ENCODE measurements around the gene AFF1. TPM values are rescaled to one million over a fixed set of nuclear protein-coding genes. Genes with fewer than 3 reads are reported as not detected.

Gene AFF1
- total and polyA plus RNA-seq, 4 experiments from 2014 or later, result 13.6 to 108 (median 66.4) TPM

DNA sequence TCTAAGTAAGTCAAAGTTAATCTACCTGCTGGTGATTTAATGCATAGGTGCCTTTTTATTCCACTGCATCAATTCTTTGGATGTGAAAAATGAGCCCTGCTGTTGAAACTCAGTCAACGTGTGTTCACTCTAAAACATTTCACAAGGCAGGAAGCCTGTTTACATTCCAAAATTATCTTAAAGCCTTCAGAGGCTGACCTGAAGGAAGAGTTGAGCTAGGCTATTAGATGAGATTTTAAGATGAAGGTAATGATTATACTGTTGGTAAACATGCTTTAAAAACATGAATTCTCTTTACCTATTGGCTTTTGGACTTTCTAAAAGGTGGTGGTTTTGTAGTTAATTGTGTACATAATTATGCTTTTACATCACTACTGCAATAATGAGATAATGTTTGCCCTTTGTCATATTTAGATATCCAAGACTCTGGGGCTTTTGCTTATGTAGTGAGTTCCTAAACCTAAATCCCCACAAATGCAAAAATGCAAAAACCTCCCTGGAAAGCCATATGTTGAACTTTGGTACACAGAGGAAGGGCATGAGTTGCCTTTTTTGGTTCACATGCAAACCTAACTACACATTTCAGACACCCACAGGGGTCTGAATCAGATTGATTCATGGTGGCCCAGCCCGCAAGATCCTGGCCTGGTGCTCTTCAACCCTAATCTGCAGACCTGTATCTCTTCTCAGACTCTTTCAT, 193.3 kb downstream of the AFF1 start:
- Histone ChIP-seq H3K9me3 (ENCODE audit: control insufficient read depth in 1 of 2, low read length in 2 of 2) (no peaks in the 10 kb centered on the region), H3K27ac (ENCODE audit: low read depth, low read length) (no peak overlapping the region), H3K27me3 (ENCODE audit: insufficient read depth, low read length) (no peaks in the 10 kb centered on the region), H3K36me3 (ENCODE audit: insufficient read depth, low read length) (peaks cover 67% of the 10 kb centered on the region), H3K4me1 (ENCODE audit: insufficient read depth, low read length) (no peaks in the 10 kb centered on the region), H3K4me3 (ENCODE audit: low read length in 2 of 2) (no peak overlapping the region)
- no peak for DNase-seq
- CTCF ChIA-PET (ENCODE audit: partially characterized antibody), result interaction anchor here (0.8 kb wide), 1 partner anchor 206 kb away, joined by 3 read pairs; no protein-coding TSS in a partner anchor
- H3K9me3 Mint-ChIP-seq, result peaks cover 0 to 2% (median 0%) of the 10 kb centered on the region in 8 donors
- H3K4me1 Mint-ChIP-seq, result peaks cover 0 to 4% (median 0%) of the 10 kb centered on the region in 4 donors
- no peak overlapping the region for H3K4me3 Mint-ChIP-seq
- intact Hi-C loops (cut with micrococcal nuclease), result no loop called here
- POLR2A ChIA-PET (ENCODE audit: partially characterized antibody), result no interaction called here
- no peak overlapping the region for H3K27ac Mint-ChIP-seq
- H3K27me3 Mint-ChIP-seq, result no peaks in the 10 kb centered on the region
- H3K36me3 Mint-ChIP-seq, result peaks cover 65 to 79% of the 10 kb centered on the region in 2 donors

DNA sequence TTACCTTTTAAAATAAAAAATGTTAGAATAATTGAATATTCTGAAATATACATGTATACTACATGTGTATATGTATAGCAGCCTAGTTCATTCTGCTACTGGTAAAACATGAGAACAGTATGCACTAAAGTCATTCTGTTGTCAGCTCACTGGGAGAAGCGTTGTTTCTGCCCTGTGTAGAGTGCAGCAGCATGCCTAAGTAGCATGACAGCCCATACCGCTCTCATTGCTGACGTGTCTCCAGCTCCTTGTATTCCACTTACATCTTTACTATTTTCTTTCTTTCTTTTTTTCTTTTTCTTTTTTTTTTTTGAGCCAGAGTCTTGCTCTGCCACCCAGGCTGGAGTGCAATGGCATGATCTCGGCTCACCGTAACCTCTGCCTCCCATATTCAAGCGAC, 194.9 kb downstream of the AFF1 start:
- Mint-ChIP-seq H3K4me1 (no peaks in the 10 kb centered on the region), H3K4me3 (no peak overlapping the region), H3K27ac (no peak overlapping the region), H3K36me3 (peaks cover 78 to 90% of the 10 kb centered on the region in 2 donors), H3K9me3 (peaks cover 0 to 2% (median 0%) of the 10 kb centered on the region in 8 donors), H3K27me3 (no peaks in the 10 kb centered on the region)
- ChIA-PET CTCF (ENCODE audit: partially characterized antibody) (no interaction called here), POLR2A (ENCODE audit: partially characterized antibody) (no interaction called here)
- no peaks in the 10 kb centered on the region for H3K9me3 ChIP-seq (ENCODE audit: control insufficient read depth in 1 of 2, low read length in 2 of 2)
- H3K4me1 ChIP-seq (ENCODE audit: insufficient read depth, low read length), result no peaks in the 10 kb centered on the region
- peaks cover 74% of the 10 kb centered on the region for H3K36me3 ChIP-seq (ENCODE audit: insufficient read depth, low read length)
- DNase-seq, result no peak
- no peaks in the 10 kb centered on the region for H3K27me3 ChIP-seq (ENCODE audit: insufficient read depth, low read length)
- H3K27ac ChIP-seq (ENCODE audit: low read depth, low read length), result no peak overlapping the region
- intact Hi-C loops (cut with micrococcal nuclease), result no loop called here
- H3K4me3 ChIP-seq (ENCODE audit: low read length in 2 of 2), result no peak overlapping the region

DNA sequence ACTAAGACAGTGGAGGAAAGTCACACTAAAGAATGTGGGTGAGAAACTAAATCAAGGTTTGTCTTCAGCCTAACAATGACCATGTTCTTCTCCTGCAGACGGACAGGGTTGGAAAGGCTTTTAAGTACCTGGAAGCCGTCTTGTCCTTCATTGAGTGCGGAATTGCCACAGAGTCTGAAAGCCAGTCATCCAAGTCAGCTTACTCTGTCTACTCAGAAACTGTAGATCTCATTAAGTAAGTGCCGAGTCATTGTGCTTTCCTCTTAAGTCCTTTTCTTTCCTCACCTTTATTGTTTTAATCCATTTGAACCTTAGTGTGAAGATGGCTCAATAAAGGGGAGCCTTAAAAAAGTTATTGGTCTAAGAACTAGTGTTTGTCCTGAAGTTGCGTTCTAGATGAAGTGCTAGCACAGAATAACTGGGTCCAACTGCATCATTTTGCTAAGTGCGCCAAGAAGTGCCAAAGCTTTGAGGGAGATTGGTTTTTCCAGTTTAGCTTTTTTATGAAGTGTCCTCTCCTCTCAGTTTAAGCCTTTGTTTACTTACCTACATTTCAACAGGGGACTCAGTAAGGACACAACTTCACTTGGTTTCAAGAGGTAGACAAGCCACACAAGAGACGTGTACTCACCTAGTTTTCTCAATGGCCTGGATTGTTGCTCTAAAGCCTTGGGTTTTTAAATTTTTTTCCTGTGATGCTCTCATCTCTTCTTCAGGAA, 196.3 kb downstream of the AFF1 start:
- Mint-ChIP-seq H3K27me3 (no peaks in the 10 kb centered on the region), H3K27ac (no peak overlapping the region), H3K4me3 (no peak overlapping the region), H3K36me3 (peaks cover 72 to 89% of the 10 kb centered on the region in 2 donors), H3K4me1 (no peaks in the 10 kb centered on the region), H3K9me3 (peaks cover 0 to 2% (median 0%) of the 10 kb centered on the region in 8 donors)
- no peaks in the 10 kb centered on the region for H3K9me3 ChIP-seq (ENCODE audit: control insufficient read depth in 1 of 2, low read length in 2 of 2)
- no peak for DNase-seq
- CTCF ChIA-PET (ENCODE audit: partially characterized antibody), result no interaction called here
- H3K4me3 ChIP-seq (ENCODE audit: low read length in 2 of 2), result no peak overlapping the region
- intact Hi-C loops (cut with micrococcal nuclease), result no loop called here
- H3K27ac ChIP-seq (ENCODE audit: low read depth, low read length), result no peak overlapping the region
- peaks cover 68% of the 10 kb centered on the region for H3K36me3 ChIP-seq (ENCODE audit: insufficient read depth, low read length)
- no peaks in the 10 kb centered on the region for H3K27me3 ChIP-seq (ENCODE audit: insufficient read depth, low read length)
- no peaks in the 10 kb centered on the region for H3K4me1 ChIP-seq (ENCODE audit: insufficient read depth, low read length)
- POLR2A ChIA-PET (ENCODE audit: partially characterized antibody), result no interaction called here

DNA sequence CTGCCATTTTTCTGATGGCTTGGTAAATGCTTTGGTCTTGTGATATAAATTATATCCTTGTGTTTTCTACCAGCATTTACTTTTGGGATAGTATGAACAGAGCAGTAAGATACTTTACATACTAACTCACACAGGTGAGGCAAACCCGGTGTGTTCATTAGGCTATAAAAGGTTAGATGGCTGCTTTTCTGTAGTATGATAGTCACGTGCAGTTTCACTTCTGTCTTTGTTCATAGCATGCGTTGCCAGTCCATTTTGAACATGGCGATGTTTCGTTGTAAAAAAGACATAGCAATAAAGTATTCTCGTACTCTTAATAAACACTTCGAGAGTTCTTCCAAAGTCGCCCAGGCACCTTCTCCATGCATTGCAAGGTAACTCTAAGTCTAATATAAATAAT, 197.2 kb downstream of the AFF1 start:
- Histone ChIP-seq H3K4me3 (ENCODE audit: low read length in 2 of 2) (no peak overlapping the region), H3K27ac (ENCODE audit: low read depth, low read length) (no peak overlapping the region), H3K27me3 (ENCODE audit: insufficient read depth, low read length) (no peaks in the 10 kb centered on the region), H3K9me3 (ENCODE audit: control insufficient read depth in 1 of 2, low read length in 2 of 2) (no peaks in the 10 kb centered on the region), H3K4me1 (ENCODE audit: insufficient read depth, low read length) (no peaks in the 10 kb centered on the region), H3K36me3 (ENCODE audit: insufficient read depth, low read length) (peaks cover 63% of the 10 kb centered on the region)
- Mint-ChIP-seq H3K36me3 (peaks cover 70 to 89% of the 10 kb centered on the region in 2 donors), H3K27me3 (no peaks in the 10 kb centered on the region), H3K4me3 (no peak overlapping the region), H3K9me3 (peaks cover 0 to 5% (median 0%) of the 10 kb centered on the region in 8 donors), H3K4me1 (no peaks in the 10 kb centered on the region), H3K27ac (no peak overlapping the region)
- no peak for DNase-seq
- POLR2A ChIA-PET (ENCODE audit: partially characterized antibody), result no interaction called here
- intact Hi-C loops (cut with micrococcal nuclease), result no loop called here
- CTCF ChIA-PET (ENCODE audit: partially characterized antibody), result interaction anchor here (1.1 kb wide), 1 partner anchor 209 kb away, joined by 3 read pairs; no protein-coding TSS in a partner anchor

DNA sequence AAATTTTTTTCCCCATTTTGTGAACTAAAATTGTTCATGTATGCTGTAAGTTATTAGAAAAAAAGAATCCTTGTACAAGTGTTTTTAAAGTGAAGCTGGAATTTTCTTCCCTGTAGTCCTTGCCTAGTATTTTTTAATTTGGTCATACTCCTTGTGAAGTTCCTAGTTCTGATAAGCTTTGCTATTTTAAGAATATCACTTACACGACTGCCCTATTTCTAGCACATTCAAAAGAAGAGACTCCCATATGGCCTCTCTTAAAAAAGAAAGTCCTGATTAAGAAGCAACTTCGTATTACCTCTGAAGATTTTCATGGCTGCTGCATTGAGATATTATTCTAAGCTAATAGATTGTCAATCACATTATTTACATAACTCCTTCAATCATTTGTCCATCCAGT, 198.4 kb downstream of the AFF1 start:
- no peaks in the 10 kb centered on the region for H3K9me3 ChIP-seq (ENCODE audit: control insufficient read depth in 1 of 2, low read length in 2 of 2)
- peaks cover 54% of the 10 kb centered on the region for H3K36me3 ChIP-seq (ENCODE audit: insufficient read depth, low read length)
- DNase-seq, result no peak
- H3K36me3 Mint-ChIP-seq, result peaks cover 68 to 89% of the 10 kb centered on the region in 2 donors
- H3K27ac Mint-ChIP-seq, result no peak overlapping the region
- CTCF ChIA-PET (ENCODE audit: partially characterized antibody), result interaction anchor here (0.9 to 1.1 kb wide), 3 partner anchors 9 to 210 kb away, joined by 3 read pairs; no protein-coding TSS in a partner anchor
- no peaks in the 10 kb centered on the region for H3K4me1 ChIP-seq (ENCODE audit: insufficient read depth, low read length)
- intact Hi-C loops (cut with micrococcal nuclease), result no loop called here
- no peak overlapping the region for H3K27ac ChIP-seq (ENCODE audit: low read depth, low read length)
- no peak overlapping the region for H3K4me3 Mint-ChIP-seq
- H3K4me3 ChIP-seq (ENCODE audit: low read length in 2 of 2), result no peak overlapping the region
- H3K4me1 Mint-ChIP-seq, result no peaks in the 10 kb centered on the region
- H3K27me3 Mint-ChIP-seq, result no peaks in the 10 kb centered on the region
- H3K27me3 ChIP-seq (ENCODE audit: insufficient read depth, low read length), result no peaks in the 10 kb centered on the region
- H3K9me3 Mint-ChIP-seq, result peaks cover 0 to 5% (median 0%) of the 10 kb centered on the region in 8 donors
- POLR2A ChIA-PET (ENCODE audit: partially characterized antibody), result no interaction called here

DNA sequence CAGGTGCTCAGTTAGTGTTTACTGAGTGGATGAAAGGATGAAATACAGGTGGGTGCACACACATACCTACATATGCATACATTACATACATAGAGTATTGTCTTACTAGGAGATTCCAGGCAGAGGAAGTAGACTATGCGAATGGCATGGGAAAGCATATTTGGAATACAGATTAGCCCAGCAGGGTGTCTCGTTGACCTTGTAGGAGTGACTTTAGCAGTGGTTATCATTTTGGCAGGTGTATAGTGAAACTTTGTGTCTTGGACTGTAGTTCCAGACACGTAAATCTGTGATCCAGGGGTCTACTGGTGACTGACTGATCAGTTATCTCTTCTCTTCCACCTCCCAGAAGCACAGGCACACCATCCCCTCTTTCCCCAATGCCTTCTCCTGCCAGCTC, 199.3 kb downstream of the AFF1 start:
- H3K27ac Mint-ChIP-seq, result peak overlapping the region in 3 of 7 donors; percentile 26 to 33 (median 32)
- Histone ChIP-seq H3K27me3 (ENCODE audit: insufficient read depth, low read length) (no peaks in the 10 kb centered on the region), H3K36me3 (ENCODE audit: insufficient read depth, low read length) (peaks cover 45% of the 10 kb centered on the region), H3K4me3 (ENCODE audit: low read length in 2 of 2) (no peak overlapping the region), H3K9me3 (ENCODE audit: control insufficient read depth in 1 of 2, low read length in 2 of 2) (no peaks in the 10 kb centered on the region), H3K27ac (ENCODE audit: low read depth, low read length) (no peak overlapping the region), H3K4me1 (ENCODE audit: insufficient read depth, low read length) (no peaks in the 10 kb centered on the region)
- H3K36me3 Mint-ChIP-seq, result peaks cover 59 to 86% of the 10 kb centered on the region in 2 donors
- ChIA-PET POLR2A (ENCODE audit: partially characterized antibody) (no interaction called here), CTCF (ENCODE audit: partially characterized antibody) (interaction anchor here (1.3 to 2.2 kb wide), 3 partner anchors 10 to 86 kb away, joined by 4 to 7 read pairs (median 5); partner anchors contain the start of gene KLHL8)
- H3K4me3 Mint-ChIP-seq, result no peak overlapping the region
- DNase-seq, result no peak
- H3K27me3 Mint-ChIP-seq, result no peaks in the 10 kb centered on the region
- intact Hi-C loops (cut with micrococcal nuclease), result no loop called here
- peaks cover 0 to 3% (median 0%) of the 10 kb centered on the region in 8 donors for H3K9me3 Mint-ChIP-seq
- H3K4me1 Mint-ChIP-seq, result no peaks in the 10 kb centered on the region

DNA sequence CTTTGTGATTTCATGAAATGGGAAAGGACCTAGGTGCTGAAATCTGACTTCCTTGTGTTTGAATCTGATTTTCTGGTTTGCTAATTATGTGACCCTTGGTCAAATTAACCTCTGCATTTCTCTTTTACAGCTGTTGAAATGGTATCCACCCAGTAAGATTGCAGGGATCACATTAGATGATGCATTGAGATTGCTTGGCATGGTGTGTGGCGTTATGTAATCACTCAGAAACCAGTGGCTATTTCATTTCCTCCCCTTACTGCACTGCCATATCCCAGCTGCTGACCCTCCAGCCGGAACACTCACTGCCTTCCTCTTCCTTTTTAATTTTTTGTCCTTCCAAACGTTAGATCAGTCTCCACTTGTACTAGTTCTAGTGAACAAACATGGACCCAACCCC, 206.6 kb downstream of the AFF1 start:
- no peak for DNase-seq

More for the DNA sequence above, 206.6 kb downstream of the AFF1 start:
- H3K9me3 ChIP-seq (ENCODE audit: control insufficient read depth in 1 of 2, low read length in 2 of 2), result no peaks in the 10 kb centered on the region
- peaks cover 0 to under 1% (median 0%) of the 10 kb centered on the region in 8 donors for H3K9me3 Mint-ChIP-seq
- no peak overlapping the region for H3K4me3 ChIP-seq (ENCODE audit: low read length in 2 of 2)
- CTCF ChIA-PET (ENCODE audit: partially characterized antibody), result interaction anchor here (1.2 to 1.6 kb wide), 3 partner anchors 8 to 218 kb away, joined by 3 to 4 read pairs (median 4); no protein-coding TSS in a partner anchor
- no peaks in the 10 kb centered on the region for H3K27me3 Mint-ChIP-seq
- H3K27ac Mint-ChIP-seq, result peak overlapping the region in 1 of 7 donors; percentile 51
- H3K27ac ChIP-seq (ENCODE audit: low read depth, low read length), result no peak overlapping the region
- peaks cover 43 to 53% of the 10 kb centered on the region in 2 donors for H3K36me3 Mint-ChIP-seq
- POLR2A ChIA-PET (ENCODE audit: partially characterized antibody), result no interaction called here
- peaks cover 0 to 3% (median under 1%) of the 10 kb centered on the region in 4 donors for H3K4me1 Mint-ChIP-seq
- H3K4me1 ChIP-seq (ENCODE audit: insufficient read depth, low read length), result no peaks in the 10 kb centered on the region
- peaks cover 1% of the 10 kb centered on the region for H3K36me3 ChIP-seq (ENCODE audit: insufficient read depth, low read length)
- intact Hi-C loops (cut with micrococcal nuclease), result no loop called here
- H3K27me3 ChIP-seq (ENCODE audit: insufficient read depth, low read length), result no peaks in the 10 kb centered on the region
- no peak overlapping the region for H3K4me3 Mint-ChIP-seq
